Heart left ventricle (tissue), 16 donors: ENCODE results near the gene PRKAG2. TPM values are rescaled to one million over a fixed set of nuclear protein-coding genes. Genes with fewer than 3 reads are reported as not detected.
A peak's percentile ranks its signal among the peaks of the same experiment; 100 is the strongest.

Source experiments
- ATAC-seq, 4 donors: fragments of 200-7000 bp; cut with Tn5 transposase; one replicate each; pipeline ENCODE4 v1.9.1; 2020 to 2022; ENCODE audit warnings: moderate library complexity in 4 of 4, mild to moderate bottlenecking in 3 of 4, moderate number of reproducible peaks in 1 of 4
- DNase-seq, 5 donors: peaks; one replicate each; pipeline ENCODE4 v3.0.0-alpha.2; 2020
- H3K27ac ChIP-seq, 12 donors: fragments of 200-600 bp; sonication (generic) in 4 of 12; one replicate each; pipeline versions ENCODE4 v1.5.0 to v1.8.0; 2016 to 2022; ENCODE audit warnings: mild to moderate bottlenecking in 2 of 12
- H3K27me3 ChIP-seq, 9 donors: fragments of 200-600 bp; sonication (generic) in 2 of 9; one replicate each; pipeline versions ENCODE4 v1.5.1 to v1.8.0; 2016 to 2022; ENCODE audit warnings: mild to moderate bottlenecking in 3 of 9
- H3K36me3 ChIP-seq, 9 donors: fragments of 200-600 bp; sonication (generic) in 2 of 9; one replicate each; pipeline versions ENCODE4 v1.5.0 to v1.8.0; 2018 to 2022; ENCODE audit warnings: mild to moderate bottlenecking in 2 of 9
- H3K4me1 ChIP-seq, 12 donors: fragments of 200-600 bp; sonication (generic) in 4 of 12; one replicate each; pipeline versions ENCODE4 v1.5.0 to v1.8.0; 2016 to 2022; ENCODE audit warnings: mild to moderate bottlenecking in 3 of 12
- H3K4me3 ChIP-seq, 12 donors: fragments of 200-600 bp; sonication (generic) in 4 of 12; one replicate each; pipeline versions ENCODE4 v1.5.0 to v1.8.0; 2017 to 2022; ENCODE audit warnings: mild to moderate bottlenecking in 9 of 12, moderate library complexity in 4 of 12
- H3K9me3 ChIP-seq, 12 donors: fragments of 200-600 bp; sonication (generic) in 4 of 12; one replicate each; pipeline versions ENCODE4 v1.5.0 to v1.8.0; 2016 to 2022; ENCODE audit warnings: mild to moderate bottlenecking in 1 of 12
- POLR2A ChIP-seq, 2 donors: fragments of 450-650 bp; IDR thresholded peaks; one replicate each; pipeline ENCODE4 v1.6.1; 2017; ENCODE audit warnings: antibody characterized with exemption in 2 of 2, mild to moderate bottlenecking in 2 of 2, moderate library complexity in 2 of 2
- WGBS, 4 donors: extraction: QIAGEN DNeasy Blood & Tissue Kit in 2 of 4; methylation state at CpG; one replicate each; pipeline versions ENCODE4 v1.1.5 to v1.1.7; 2013 to 2018; 5-methylcytosine and 5-hydroxymethylcytosine counted together
- intact Hi-C, 10 donors: fragments of 100-400 bp; cut with DNase I; formaldehyde crosslinking; loops; one replicate each; pipeline versions ENCODE4 v1.11.1 to v1.14.2; 2022
- polyA plus RNA-seq, 2 donors: library from polyadenylated mRNA; stranded (reverse); fragments of 200-250 nt; gene quantifications; one replicate each; pipeline ENCODE4 v1.2.3, GENCODE V29; 2013
- total RNA-seq, 9 donors: library from RNA; depleted of rRNA in 2 of 9; stranded (reverse); fragments of >200 nt in 2 of 9; fragmentation: NEBNext Ultra II Directional in 3 of 9; extraction: Animal tissue kit (Norgen Biotek cat#: 25700) in 3 of 9; gene quantifications; one replicate each; pipeline versions ENCODE4 v1.1.0 to v1.2.4, GENCODE V29; 2016 to 2023
- TF ChIP-seq, protein P1 (sequence below), 12 donors: fragments of 200-600 bp; sonication (generic) in 4 of 12; IDR thresholded peaks; one replicate each; pipeline versions ENCODE4 v1.5.0 to v1.8.0; 2018 to 2022; ENCODE audit warnings: antibody characterized with exemption in 12 of 12, mild to moderate bottlenecking in 5 of 12
- donor health status: ischemic (EF 13 %, LVEDD 7.1; RV severe dilation, severe dysfunction).
- donor health status: healthy with polysubstance abuse.
- donor health status: DM: no; HTN: yes; CAD: no.
- donor health status: DM: no; HTN: no; CAD: no.
- donor health status: ischemic (EF 25% LVEDD 6.9; RV normal size, moderate dysfunction).
- donor health status: ischemic (EF 25% LVEDD 5.7; RV mildly dilated, moderate dysfunction).
- donor health status: healthy.
- donor health status: DM: yes; HTN: yes; CAD: no.
- donor health status: ischemic (EF 35%, LVEDD 5.7; RV mildly dilated, moderate dysfunction).
- donor health status: nonischemic (EF 11% LVEDD 7.7; RV severe dilation, severe dysfunction).
- donor health status: DM: yes; HTN: yes; CAD: no.
- donor health status: PGD.
- donor health status: ischemic (EF 29% LVEDD 5.4; RV normal size, mild dysfunction).
- donor health status: nonischemic (EF 23%, LVEDD 6.1; RV moderate dilation, normal function).

Gene PRKAG2
- total and polyA plus RNA-seq, 11 donors, result 50.2 to 179 (median 108) TPM

- peaks cover 0 to 18% (median 8%) of the 10 kb centered on the region in 12 donors for H3K4me1 ChIP-seq
- 94 to 98% (median 97%) methylated on average over 3 of the region's 3 CpGs for WGBS, 4 donors
- no peaks in the 10 kb centered on the region for H3K27me3 ChIP-seq
- intact Hi-C loops, result loop anchor here in 3 of 10 donors (10.0 kb wide), 3 partner anchors 67 to 147 kb away; partner anchors contain the start of gene PRKAG2 (in 1 of the 3)
- no peak overlapping the region for H3K4me3 ChIP-seq
- H3K36me3 ChIP-seq, result peaks cover 0 to 4% (median 0%) of the 10 kb centered on the region in 9 donors
- H3K9me3 ChIP-seq, result no peaks in the 10 kb centered on the region
- TF ChIP-seq POLR2A (IDR thresholded peaks at IDR 0.05), result no peak
- TF ChIP-seq, protein P1, sequence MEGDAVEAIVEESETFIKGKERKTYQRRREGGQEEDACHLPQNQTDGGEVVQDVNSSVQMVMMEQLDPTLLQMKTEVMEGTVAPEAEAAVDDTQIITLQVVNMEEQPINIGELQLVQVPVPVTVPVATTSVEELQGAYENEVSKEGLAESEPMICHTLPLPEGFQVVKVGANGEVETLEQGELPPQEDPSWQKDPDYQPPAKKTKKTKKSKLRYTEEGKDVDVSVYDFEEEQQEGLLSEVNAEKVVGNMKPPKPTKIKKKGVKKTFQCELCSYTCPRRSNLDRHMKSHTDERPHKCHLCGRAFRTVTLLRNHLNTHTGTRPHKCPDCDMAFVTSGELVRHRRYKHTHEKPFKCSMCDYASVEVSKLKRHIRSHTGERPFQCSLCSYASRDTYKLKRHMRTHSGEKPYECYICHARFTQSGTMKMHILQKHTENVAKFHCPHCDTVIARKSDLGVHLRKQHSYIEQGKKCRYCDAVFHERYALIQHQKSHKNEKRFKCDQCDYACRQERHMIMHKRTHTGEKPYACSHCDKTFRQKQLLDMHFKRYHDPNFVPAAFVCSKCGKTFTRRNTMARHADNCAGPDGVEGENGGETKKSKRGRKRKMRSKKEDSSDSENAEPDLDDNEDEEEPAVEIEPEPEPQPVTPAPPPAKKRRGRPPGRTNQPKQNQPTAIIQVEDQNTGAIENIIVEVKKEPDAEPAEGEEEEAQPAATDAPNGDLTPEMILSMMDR (IDR thresholded peaks at IDR 0.05), result no peak
- H3K27ac ChIP-seq, result no peak overlapping the region
- no peak for ATAC-seq
- DNase-seq, result no peak
Measured at GRCh38 chr7:151787348-151787747, 89.6 kb downstream of the PRKAG2 start.

DNA sequence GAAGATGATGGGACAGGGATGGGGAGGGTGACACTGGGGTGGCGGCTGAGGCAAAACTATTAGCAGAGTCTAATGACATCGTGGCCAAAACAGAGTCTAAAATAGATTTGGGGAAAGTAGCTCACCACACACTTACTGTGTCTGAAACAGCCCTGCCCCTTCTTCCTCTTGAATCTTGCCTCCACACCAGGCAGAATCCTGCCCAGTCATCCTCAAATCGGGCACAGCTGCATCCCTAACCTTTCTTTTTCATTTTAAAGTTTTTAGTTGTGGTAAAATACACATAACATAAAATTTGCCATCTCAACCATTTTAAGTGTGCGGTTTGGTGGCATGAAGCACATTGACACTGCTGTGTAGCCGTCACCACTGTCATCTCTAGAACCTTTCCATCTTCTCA is 90.0 kb downstream of the PRKAG2 start:
- TF ChIP-seq, protein P1 (IDR thresholded peaks at IDR 0.05), result no peak
- TF ChIP-seq POLR2A (IDR thresholded peaks at IDR 0.05), result no peak
- 72 to 86% (median 76%) methylated on average over 5 of the region's 5 CpGs for WGBS, 4 donors

GRCh38 chr7:151786241-151786640 is 90.7 kb downstream of the PRKAG2 start:
- DNase-seq, result peak in 1 of 5 donors; percentile 12
- no peak for ATAC-seq
- Histone ChIP-seq H3K36me3 (peaks cover 0 to 4% (median 0%) of the 10 kb centered on the region in 9 donors), H3K9me3 (no peaks in the 10 kb centered on the region), H3K27me3 (no peaks in the 10 kb centered on the region), H3K27ac (no peak overlapping the region), H3K4me1 (peaks cover 0 to 12% (median 8%) of the 10 kb centered on the region in 12 donors), H3K4me3 (no peak overlapping the region)
- intact Hi-C loops, result loop anchor here in 3 of 10 donors (10.0 kb wide), 3 partner anchors 69 to 149 kb away; partner anchors contain the start of gene PRKAG2 (in 1 of the 3)
- 95 to 97% (median 95%) methylated on average over 14 to 19 of the region's 19 CpGs for WGBS, 4 donors
- TF ChIP-seq POLR2A (IDR thresholded peaks at IDR 0.05), result no peak
- TF ChIP-seq, protein P1 (IDR thresholded peaks at IDR 0.05), result no peak

More for the DNA sequence above, 90.0 kb downstream of the PRKAG2 start:
- Histone ChIP-seq H3K4me1 (peaks cover 0 to 14% (median 8%) of the 10 kb centered on the region in 12 donors), H3K9me3 (no peaks in the 10 kb centered on the region), H3K27ac (no peak overlapping the region), H3K4me3 (no peak overlapping the region), H3K36me3 (peaks cover 0 to 4% (median 0%) of the 10 kb centered on the region in 9 donors), H3K27me3 (no peaks in the 10 kb centered on the region)
- no peak for ATAC-seq
- intact Hi-C loops, result loop anchor here in 3 of 10 donors (10.0 kb wide), 3 partner anchors 68 to 148 kb away; partner anchors contain the start of gene PRKAG2 (in 1 of the 3)
- peak in 1 of 5 donors; percentile 12 for DNase-seq

DNA sequence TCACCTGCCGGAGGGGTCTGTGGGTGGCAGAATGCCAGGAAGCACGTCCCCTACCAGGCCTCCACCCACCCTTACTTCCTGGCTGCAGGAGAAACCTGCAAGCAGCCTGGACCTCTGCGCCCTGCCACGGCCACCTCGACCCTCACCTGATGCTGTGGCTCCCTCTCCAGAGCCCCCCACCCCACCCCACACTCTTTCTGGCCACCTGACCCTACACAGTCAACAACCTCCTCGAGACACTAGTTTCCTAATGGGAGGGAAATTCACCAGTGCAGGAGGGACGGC is 91.3 kb downstream of the PRKAG2 start:
- Histone ChIP-seq H3K4me1 (peaks cover 0 to 12% (median 8%) of the 10 kb centered on the region in 12 donors), H3K27ac (no peak overlapping the region), H3K27me3 (no peaks in the 10 kb centered on the region), H3K4me3 (no peak overlapping the region), H3K9me3 (no peaks in the 10 kb centered on the region), H3K36me3 (peaks cover 0 to 6% (median 0%) of the 10 kb centered on the region in 9 donors)
- no peak for ATAC-seq
- DNase-seq, result peak in 1 of 5 donors; percentile 3
- intact Hi-C loops, result loop anchor here in 3 of 10 donors (10.0 kb wide), 3 partner anchors 69 to 149 kb away; partner anchors contain the start of gene PRKAG2 (in 1 of the 3)
- TF ChIP-seq, protein P1 (IDR thresholded peaks at IDR 0.05), result no peak
- TF ChIP-seq POLR2A (IDR thresholded peaks at IDR 0.05), result no peak
- WGBS, 4 donors, result 75 to 84% (median 83%) methylated on average over 6 to 7 of the region's 7 CpGs
